ENCODE measurements around the gene RPLP2.

Gene RPLP2

DNA sequence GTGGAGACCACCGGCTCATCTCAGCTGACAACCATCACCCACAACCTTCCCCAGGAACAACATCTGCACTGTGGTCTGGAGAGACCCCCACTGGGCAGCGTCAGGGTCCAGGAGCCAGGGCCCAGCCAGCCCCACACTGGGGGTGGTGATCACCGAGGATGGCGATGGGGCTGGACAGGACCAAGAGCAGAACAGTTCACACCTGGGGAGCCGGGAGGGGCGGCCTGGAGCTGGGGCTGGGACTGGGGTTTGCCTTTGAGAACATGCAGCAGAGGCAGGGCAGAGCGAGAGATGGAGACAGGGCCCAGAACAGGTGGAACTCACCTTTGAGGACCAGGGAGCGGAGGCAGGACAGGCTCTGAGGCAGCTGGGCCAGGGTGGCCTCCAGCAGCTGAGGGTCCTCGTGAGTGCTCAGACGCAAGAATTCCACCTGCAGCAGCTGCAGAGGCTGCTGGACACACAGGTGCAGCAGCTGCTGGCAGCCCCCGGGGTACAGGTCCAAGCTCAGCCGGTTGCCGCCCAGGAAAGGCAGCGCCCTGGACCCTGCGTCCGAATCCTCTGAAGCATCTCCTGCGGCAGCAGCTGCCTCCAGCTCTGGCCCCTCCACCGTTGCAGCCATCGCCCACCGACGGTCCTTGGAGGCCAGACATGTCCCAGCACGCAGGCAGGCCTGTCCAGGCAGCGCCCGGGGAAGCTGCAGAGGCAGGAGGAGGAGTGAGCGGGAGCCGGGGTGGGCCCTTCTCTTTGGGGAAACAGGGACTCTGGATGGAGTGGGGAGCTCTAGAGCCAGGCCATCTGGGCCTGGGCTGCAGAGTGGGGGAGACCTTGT lies 5.8 kb upstream of the RPLP2 start:
- DNase-seq (ENCODE audit: low read depth, low spot score), result no peak

DNA sequence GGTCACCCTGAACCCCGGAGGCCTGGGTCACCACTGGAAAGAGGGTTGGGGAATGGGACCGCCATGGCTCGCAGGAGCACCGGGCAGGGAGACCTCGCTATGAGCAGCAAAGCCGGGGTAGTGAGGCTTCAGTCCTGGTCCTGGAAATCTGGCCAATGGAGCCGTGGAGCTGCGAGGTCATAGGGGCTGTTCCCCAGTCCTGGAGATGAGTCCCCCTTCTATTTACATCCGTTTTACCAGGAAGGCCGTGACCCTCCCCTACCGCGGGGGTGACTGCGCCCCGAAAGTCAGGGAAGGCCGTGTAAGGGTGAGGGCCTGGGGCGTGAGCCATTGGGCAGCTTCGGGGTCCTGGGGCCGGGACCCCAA lies 5.2 kb upstream of the RPLP2 start:
- no peak for DNase-seq (ENCODE audit: low read depth, low spot score)

DNA sequence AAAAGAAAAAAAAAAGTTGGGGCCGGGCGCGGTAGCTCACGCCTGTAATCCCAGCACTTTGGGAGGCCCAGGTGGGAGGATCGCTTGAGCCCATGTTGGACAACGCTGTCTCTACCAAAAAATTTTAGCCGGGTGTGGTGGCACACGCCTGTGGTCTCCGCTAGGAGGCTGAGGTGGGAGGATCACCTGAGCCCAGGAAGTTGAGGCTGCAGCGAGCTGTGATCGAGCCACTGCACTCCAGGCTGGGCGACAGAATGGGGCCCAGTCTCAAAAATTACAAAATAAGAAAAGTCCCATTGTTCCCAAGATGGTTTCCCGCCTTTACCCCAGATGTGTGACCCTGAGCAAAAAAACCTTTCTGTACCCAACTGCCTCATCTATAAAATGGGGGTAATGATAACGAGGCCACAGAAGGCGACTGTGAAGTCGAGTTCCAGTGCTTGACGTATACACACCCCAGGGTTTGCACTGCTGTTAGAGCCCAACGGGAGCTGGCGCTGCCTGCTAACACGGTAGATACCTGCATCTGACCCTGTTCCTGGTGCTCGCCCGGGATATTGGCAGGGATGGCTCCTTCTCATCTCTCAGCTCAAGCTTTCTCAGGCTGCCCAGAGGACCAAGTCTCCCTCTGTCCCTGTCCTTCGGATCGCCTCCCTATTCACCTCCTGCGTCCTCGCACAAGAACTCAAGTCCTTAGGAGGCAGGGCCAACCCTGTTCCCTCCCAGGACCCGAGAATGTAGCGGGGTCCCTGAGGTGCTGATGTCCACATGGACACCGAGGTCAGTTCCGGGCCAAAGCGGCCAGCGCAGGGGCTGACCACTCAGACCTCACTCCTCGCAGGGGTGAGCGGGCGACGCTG lies 1.1 kb upstream of the RPLP2 start:
- DNase-seq (ENCODE audit: low read depth, low spot score), result no peak

DNA sequence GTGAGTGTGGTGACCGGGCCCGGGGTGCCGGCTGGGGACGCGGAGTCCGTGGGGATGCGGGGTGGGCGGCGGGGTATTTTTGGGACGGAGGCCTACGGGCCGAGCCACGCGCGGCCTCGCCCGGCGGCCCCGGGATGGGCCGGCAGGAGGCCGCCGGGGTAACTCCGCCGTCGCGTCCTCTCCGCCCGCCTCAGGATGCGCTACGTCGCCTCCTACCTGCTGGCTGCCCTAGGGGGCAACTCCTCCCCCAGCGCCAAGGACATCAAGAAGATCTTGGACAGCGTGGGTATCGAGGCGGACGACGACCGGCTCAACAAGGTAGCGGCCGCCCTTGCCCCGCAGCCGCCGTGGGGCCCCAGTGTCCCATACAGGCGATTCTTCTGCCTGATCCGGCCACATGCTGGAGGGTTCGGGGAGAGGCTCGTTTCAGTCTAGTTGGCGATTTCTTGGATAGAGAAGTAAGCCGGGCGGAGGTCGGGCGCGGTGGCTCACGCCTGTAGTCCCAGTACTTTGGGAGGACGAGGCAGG lies 337 bp downstream of the RPLP2 start:
- no peak for DNase-seq (ENCODE audit: low read depth, low spot score)

DNA sequence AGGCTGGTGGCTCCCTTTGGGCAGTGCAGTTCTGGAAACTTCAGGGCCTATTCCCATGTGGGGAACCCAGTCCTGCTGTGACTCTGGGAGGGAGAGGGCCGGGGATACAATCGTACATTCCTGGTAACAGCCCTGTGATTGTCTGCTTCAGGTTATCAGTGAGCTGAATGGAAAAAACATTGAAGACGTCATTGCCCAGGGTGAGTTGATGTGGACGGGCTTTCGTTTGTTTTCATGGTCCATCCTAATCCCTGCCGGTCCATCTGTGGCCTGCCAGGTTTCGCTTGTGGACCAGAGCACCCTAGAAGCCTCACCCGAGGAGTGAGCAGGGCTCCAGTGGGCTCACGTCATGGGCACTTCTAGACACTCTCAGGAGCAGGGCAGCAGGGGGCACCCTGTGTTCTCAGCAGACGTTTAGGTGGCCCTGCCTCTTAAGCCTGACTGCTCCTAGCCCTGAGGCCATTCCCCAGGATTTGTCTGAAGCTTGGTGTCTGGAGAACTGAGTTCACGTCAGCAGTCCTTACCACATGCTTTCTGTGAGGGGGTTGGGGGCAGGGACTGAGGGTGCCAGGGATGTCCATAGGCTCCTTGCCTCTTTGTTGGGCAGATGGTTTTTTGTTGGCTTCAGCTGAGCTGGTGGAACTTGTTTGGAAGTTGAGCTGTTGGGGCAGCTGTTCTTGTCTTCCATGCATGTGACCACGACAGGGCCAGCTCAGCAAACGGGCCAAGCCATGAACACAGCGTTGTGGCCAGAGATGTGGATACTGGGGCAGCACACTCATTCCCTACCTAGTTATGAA lies 1.9 kb downstream of the RPLP2 start:
- DNase-seq (ENCODE audit: low read depth, low spot score), result no peak

DNA sequence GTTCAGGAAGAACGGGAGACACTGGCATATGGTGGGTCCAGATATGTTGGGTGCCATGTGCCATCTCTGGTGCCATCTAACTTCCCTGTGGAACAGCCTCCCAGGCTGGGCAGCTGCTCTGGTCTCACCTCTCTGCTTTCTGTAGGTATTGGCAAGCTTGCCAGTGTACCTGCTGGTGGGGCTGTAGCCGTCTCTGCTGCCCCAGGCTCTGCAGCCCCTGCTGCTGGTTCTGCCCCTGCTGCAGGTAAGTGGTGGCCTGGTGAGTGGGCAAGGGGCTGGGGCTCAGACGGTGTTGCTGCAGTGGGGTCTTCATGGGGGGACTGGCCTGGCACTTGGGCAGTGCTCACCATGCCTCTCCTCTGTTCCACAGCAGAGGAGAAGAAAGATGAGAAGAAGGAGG lies 2.6 kb downstream of the RPLP2 start:
- DNase-seq (ENCODE audit: low read depth, low spot score), result no peak

DNA sequence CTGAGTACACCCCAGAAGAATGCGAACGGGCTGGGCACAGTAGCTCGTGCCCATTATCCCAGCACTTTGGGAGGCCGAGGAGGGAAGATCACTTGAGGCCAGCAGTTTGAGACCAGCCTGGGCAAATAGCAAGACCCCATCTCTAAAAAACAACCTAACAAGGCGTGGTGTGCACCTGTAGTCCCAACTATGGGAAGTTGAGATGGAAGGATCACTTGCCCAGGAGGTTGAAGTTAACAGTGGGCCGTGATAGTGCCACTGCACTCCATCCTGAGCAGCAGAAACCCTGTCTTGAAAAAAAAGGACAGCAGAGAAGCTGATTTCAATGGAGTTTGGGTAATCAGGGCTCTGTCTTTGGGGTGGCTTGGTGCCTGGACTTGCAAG lies 3.3 kb downstream of the RPLP2 start:
- DNase-seq (ENCODE audit: low read depth, low spot score), result no peak

DNA sequence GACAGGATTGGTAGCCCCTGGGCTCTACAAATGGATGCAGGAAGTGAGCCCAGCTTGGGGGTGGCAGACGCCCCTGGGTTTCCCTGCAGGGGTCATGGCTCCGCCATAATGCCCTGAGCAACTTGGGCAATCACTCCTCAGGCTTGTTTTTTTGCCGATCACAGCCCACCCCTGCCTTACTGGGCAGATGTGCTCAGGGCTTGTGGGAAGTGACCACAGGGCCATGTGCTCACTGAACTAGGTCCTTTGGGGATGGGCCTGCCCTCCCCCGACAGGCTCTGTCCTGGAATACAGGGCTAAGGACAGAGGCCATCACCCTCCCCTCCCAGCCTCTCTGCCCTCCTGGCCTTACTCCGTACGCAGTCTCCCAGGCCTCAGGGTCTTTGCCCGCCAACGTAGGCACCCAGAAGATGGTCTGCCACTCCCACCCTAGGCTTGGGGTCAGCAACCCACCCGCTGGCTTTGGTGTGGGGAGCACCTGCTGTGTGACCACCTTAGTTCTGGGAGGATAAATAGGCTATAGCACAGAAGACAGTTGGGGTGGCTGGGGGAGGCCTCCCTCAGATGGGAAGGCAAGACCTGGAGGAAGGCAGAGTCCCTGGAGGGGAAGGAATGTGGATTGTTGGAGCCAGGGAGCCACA lies 3.8 kb downstream of the RPLP2 start:
- no peak for DNase-seq (ENCODE audit: low read depth, low spot score)

DNA sequence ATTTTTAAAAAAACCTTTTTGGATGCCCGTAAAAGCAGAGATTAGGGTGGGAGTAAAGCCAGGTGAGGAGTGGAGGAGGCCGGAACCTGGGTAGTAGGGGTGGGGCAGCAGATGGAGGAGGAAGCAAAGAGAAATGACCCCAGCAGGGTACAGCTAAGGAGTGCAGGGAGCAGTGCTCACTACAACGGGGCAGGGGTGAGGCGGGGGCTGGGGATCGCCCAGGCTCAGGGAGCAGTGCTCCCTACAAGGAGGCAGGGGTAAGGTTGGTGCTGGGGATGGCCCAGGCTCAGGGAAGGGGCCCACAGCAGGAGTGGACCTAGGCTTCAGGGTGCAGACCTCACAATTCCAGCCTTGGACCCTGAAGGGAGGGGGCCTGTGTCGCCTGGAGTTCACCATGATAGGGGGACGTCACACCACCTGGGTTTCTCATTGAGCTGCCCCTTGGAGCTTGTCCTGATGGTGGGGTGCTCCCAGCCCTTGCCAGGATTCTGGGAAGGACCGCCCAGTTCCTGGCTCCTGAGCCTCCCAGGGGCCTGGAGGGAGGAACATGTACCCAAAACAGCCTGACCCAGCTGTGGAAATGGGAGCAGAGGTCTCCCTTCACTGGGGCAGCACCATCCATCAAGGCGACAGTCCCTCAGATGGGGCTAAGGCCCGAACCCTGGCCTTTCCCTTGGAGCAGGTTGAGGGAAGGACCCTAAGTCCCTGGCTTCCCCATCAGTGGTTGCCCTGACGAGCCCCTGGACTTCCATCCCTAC lies 6.1 kb downstream of the RPLP2 start:
- DNase-seq (ENCODE audit: low read depth, low spot score), result no peak

DNA sequence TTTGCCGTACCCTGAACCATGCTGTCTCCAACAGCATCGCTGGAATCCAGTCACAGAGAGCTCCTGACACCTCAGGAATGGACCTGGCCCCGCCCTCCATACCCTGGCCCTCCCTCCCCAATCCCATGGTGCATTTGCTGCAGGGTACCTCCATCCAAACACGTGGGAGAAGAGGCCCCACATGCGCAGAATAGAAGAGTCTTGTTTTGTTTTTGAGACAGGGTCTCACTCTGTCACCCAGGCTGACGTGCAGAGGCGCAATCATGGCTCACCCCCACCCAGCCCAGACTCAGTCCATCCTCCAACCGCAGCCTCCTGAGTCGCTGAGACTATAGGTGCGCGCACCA lies 6.6 kb downstream of the RPLP2 start:
- DNase-seq (ENCODE audit: low read depth, low spot score), result no peak

DNA sequence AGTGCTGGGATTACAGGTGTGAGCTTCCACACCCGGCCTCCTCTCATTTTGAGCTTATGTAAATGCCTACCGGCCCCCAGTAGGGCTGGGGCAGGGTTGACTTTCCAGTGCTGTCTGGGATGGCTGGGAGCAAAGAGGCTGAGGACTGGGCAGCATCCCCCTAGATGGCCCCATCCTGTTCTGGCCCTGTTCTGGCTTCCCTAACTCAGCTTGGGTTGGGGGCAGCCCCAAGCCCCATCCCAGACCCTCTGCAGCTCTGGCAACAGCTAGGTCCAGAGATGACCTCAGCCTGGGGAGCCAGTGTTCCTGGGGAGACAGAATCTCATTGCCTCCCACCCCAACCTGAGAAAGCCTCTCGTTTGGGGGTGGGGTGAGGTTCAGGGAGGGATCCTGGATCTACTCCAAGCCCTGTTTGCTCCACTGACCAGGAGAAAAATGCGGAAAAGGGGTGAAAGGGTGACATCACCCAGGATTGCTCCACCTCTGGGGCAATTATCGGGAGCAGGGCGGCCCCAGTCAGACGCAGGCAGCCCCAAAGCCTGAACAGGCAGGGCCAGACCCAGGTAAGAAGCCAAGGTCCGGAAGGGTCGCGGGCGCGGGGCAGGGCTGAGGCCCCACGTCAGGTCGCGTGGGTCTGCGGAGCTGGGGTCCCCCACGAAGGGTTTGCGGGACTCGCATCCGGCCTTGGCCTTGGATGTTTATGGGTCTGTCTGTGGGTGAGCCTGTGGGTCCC lies 8.8 kb downstream of the RPLP2 start, which contains the start of gene PNPLA2:
PNPLA2 (plus strand) TSS at position 519 of the 733 bp plus-strand sequence. CDS start 805 bp downstream, outside the sequence.
- DNase-seq (ENCODE audit: low read depth, low spot score), result no peak

DNA sequence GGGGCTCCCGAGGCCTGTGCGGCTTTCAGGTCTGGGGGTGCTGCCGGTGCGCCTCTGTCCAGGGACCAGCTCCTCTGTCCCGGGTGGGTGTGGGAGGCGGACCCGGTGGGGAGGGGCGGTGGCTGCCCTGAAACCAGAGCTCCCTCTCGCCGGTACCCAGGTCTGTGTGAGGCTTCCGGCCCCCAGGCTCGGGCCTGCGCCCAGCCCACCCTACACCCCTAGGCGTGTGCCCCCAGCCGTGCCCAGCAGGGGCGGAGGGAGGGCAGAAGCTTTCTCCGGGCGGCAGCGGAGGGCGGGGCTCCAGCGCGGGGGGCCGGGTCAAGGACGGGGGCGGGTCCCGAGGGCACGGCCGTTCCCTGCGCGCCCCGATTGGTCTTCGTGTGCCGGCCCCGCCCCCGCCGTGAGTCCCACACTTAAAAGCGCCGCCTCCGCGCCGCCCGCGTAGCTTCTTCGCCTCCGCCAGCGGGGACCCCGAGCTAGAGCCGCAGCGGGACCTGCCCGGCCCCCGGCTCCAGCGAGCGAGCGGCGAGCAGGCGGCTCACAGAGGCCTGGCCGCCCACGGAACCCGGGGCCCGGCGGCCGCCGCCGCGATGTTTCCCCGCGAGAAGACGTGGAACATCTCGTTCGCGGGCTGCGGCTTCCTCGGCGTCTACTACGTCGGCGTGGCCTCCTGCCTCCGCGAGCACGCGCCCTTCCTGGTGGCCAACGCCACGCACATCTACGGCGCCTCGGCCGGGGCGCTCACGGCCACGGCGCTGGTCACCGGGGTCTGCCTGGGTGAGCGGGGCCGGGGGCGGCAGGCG lies 9.6 kb downstream of the RPLP2 start:
- no peak for DNase-seq (ENCODE audit: low read depth, low spot score)

DNA sequence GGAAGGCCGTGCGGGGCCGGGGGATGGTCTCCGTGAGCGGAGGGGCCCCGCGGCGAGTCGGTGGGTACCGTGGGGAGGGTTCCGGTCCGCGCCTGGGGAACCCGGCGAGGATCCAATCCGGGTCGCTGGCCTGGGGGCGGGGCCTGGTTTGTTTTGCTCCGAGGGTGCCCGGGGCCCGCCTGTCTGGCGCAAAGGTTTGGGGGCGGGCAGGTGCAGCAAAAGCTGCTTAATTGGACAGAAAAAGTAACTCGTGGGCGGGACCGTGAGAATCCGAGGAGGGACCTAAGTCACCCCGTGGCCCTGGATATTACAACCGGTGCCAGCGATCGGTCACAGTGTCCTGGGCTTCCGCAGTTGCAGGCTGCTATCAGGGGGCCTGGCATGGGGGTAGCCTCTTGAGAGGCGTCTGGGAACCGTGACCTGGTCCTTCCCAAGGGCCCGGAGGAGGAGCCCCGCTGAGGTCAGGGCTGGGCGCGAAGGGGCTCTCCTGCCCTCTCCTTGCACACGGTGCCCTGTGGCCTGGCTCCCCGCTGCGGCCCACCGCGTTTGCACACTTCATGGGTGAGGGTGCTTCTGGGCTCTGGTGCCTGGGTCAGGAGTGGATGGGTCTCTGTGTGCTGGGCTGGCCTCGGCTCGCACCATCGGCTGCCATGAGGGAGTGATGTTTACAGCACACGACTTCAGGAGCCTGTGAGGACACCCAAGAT lies 10.3 kb downstream of the RPLP2 start:
- DNase-seq (ENCODE audit: low read depth, low spot score), result no peak

DNA sequence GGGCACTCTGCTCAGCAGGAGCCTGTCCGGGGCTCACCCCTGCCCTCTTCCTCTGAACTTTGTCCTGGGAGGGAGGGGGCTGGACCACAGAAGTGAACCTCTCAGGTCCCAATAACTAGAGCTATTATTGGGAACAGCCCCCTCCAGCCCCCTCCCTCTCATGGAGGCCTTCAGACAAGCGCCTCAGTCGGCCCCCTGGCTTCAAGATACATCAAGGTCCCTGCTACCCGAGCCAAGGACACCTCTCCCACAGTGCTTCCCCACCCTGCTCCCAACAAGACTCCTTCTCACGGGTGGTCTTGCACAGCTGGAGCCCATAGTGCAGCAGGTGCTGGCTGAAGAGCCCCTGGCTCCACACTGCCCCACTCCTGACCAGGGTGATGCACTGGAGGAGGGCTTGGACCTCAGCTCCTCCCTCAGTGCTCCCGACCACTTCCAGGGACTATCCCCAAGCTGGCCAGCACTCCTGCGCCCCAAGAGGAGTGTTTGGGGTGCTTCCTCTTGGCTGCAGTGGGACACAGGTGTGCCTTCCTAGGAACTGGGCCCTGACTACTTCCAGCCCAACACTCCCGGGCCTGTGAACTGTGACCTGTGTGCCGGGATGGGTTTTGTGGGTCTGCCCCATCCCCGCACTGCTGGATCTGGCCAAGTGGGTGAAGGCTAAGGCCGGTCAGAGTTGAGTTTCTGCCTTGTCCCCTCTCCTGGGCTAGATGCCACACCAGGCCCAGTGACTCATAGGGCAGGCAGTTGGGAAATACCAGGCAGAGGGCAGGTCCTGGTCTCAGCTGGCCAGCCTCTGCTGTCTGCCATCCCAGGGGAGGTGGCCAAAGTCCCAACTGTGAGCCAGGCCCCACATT lies 11.1 kb downstream of the RPLP2 start:
- DNase-seq (ENCODE audit: low read depth, low spot score), result no peak

DNA sequence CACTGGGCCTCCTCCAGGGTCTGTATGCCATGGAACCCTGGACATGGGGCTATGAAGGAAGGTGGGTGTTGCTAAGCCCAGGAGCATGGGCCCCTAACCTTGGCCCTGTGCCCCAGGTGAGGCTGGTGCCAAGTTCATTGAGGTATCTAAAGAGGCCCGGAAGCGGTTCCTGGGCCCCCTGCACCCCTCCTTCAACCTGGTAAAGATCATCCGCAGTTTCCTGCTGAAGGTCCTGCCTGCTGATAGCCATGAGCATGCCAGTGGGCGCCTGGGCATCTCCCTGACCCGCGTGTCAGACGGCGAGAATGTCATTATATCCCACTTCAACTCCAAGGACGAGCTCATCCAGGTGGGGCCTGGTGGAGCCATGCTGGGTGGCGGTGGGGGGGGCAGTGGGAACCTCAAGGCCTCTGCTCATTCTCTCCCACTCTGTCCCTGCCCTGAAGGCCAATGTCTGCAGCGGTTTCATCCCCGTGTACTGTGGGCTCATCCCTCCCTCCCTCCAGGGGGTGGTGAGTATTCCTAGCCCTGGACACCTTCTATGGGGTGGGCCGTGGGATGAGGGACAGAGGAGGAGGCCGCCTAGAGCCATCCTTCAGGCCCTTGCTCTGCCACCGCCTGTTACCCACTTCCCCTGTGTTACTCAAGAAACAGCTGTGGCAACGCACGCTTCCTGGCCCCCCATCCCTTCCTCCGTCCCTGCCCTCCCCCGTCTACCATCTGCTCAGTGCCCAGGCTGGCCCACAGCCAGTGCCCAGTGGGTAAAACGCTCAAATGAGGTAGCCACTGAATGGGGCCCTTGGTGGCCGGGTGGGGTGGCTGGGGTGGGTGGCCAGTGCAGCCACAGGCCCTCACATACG lies 12.0 kb downstream of the RPLP2 start:
- no peak for DNase-seq (ENCODE audit: low read depth, low spot score)

DNA sequence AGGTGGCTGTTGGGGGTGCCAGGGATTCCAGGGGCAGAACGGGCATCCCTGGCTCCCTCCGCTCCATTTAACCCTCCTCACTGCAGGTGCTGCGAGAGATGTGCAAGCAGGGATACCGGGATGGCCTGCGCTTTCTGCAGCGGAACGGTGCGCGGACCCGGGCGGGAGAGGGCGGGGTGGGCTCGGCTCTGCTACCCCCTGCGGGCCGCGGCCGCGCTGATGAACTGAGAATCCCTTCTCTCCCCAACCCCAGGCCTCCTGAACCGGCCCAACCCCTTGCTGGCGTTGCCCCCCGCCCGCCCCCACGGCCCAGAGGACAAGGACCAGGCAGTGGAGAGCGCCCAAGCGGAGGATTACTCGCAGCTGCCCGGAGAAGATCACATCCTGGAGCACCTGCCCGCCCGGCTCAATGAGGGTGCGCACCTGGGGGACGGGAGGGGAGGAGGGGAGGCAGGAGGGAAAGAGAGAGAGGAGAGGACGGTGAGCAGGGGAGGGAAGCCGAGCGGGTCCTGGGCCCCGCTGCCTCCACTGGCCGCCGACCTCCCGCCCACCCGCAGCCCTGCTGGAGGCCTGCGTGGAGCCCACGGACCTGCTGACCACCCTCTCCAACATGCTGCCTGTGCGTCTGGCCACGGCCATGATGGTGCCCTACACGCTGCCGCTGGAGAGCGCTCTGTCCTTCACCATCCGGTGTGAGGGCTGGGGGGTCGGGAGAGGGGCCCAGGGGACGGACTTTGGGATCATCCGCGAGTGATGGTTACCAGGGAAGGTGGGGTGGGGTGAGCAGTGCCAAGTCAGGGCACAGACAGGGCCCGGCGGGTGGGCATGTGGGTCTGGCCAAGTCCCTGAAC lies 13.9 kb downstream of the RPLP2 start:
- DNase-seq (ENCODE audit: low read depth, low spot score), result no peak

Data from smooth muscle cell of the brain vasculature (primary cell).